HG03378 (cell line): ENCODE results near the gene CDK10.

Source experiments
- ATAC-seq: cut with Tn5 transposase; IDR thresholded peaks from one replicate; pipeline ENCODE4 v1.9.1; 2021; ENCODE audit warnings: mild to moderate bottlenecking, moderate library complexity; ENCODE audit not compliant: unreplicated experiment

CDK10 gene

DNA sequence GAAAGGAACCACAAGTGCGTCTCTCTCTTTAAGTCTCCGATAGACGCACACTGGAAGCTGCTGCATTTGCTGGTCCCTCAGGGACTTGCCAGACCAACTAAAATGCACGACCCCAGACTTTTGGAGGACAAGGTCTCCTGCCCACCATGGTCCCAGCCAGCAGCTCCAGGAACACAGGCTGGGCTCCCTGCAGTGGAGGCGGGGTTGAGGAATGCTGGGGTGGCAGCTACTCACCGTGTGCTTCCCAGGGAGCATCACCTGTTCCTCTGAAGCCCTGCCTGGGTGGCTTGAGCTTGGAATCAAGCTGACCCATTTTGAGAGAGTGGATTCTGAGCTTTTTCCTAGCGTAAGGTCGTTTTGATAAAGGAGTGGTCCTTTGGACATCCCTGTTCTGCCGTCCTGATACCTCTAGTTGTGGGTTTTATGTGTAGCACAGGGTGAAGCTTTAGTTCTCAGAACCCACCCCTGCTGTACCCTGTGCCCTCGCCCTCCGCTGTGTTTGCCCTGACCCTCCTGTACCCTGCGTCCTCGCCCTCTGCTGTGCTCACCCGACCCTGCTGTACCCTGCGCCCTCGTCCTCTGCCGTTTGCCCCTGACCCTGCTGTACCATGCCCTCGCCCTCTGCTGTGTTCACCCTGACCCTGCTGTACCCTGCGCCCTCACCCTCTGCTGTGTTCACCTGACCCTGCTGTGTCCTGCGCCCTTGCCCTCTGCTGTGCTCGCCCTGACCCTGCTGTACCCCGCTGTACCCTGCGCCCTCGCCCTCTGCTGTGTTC, 45.8 kb downstream of the CDK10 start:
- ATAC-seq: no peak

DNA sequence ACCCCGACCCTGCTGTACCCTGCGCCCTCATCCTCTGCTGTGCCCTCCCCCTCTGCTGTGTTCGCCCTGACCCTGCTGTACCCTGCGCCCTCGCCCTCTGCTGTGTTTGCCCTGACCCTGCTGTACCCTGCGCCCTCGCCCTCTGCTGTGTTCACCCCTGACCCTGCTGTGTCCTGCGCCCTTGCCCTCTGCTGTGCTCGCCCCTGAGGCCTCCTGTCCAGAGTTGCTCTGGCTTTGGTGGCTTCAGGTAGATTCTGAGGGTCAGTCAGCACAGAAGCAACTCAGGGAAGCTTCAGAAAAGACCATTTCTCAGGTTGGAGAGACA, 46.4 kb downstream of the CDK10 start:
- no peak for ATAC-seq

DNA sequence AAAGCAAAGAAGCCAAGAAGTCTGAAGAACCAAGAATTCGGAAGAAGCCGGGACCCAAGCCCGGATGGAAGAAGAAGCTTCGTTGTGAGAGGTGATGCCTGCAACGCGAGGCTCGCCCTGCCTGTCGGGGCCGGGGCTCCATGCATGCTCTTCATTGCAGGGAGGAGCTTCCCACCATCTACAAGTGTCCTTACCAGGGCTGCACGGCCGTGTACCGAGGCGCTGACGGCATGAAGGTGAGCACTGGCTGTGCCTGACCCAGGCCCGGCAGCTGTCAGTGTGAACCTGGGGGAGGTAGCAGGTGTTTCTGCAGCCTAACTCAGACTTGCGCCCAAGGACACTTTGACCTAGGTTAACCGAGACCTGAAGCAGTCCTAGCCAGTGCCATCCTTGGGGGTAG, 46.8 kb downstream of the CDK10 start:
- ATAC-seq: no peak

DNA sequence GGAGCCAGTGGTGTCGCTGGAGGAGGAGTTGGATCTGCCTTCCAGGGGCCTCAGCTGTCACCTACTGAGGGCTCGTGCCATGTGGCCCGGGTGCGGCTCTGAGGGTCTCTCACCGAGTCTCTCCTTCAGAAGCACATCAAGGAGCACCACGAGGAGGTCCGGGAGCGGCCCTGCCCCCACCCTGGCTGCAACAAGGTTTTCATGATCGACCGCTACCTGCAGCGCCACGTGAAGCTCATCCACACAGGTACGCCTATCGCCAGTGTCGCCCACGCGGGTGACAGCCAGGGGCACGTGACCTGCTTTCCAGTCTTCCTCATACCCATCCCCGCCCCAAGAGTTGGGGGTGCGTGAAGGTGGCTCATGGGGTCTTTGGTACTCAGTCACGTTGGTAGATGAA, 47.3 kb downstream of the CDK10 start:
- ATAC-seq: no peak

DNA sequence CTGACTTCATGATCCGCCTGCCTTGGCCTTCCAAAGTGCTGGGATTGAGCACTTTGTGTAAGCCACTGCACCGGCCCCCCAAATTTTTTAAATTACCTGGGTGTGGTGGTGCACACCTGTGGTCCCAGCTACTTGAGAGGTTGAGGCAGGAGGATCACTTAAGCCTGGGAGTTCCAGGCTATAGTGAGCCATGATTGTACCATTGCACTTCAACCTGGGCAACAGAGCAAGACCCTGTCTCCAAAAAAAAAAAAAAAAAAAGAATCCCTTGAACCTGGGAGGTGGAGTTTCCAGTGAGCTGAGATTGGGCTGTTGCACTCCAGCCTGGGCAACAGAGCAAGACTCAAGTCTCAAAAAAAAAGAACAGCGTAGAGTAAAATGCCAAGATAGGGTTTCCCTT, 50.1 kb downstream of the CDK10 start:
- ATAC-seq: no peak

DNA sequence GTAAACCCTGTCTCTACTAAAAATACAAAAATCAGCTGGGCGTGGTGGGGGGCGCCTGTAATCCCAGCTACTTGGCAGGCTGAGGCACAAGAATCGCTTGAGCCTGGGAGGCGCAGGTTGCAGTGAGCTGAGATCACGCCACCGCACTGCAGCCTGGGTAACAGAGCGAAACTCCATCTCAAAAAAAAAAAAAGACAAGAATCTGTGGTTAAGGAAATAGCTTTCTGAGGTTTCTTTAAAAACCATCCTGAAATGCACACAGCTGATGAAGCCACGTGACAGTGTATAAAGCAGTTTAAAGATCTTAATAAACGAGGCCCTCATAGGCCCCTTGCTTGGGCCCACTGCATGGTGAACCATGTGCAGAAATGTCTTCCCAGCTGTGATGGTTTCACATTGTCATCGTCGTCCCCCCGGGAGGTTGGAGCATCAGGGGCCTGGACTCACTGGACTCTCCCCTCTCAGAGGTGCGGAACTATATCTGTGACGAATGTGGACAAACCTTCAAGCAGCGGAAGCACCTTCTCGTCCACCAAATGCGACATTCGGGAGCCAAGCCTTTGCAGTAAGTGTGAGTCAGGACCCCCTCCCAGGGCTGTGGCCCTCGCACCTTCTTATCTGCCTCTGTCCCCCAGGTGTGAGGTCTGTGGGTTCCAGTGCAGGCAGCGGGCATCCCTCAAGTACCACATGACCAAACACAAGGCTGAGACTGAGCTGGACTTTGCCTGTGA, 51.0 kb downstream of the CDK10 start:
- no peak for ATAC-seq

DNA sequence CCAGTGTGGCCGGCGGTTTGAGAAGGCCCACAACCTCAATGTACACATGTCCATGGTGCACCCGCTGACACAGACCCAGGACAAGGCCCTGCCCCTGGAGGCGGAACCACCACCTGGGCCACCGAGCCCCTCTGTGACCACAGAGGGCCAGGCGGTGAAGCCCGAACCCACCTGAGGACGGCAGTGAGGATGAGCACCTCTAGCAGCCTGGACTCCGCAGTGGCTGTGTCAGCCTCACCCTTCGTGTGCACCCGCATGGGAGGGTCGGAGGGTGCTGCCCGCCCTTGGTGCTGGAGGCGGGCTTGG, 51.5 kb downstream of the CDK10 start:
- no peak for ATAC-seq

DNA sequence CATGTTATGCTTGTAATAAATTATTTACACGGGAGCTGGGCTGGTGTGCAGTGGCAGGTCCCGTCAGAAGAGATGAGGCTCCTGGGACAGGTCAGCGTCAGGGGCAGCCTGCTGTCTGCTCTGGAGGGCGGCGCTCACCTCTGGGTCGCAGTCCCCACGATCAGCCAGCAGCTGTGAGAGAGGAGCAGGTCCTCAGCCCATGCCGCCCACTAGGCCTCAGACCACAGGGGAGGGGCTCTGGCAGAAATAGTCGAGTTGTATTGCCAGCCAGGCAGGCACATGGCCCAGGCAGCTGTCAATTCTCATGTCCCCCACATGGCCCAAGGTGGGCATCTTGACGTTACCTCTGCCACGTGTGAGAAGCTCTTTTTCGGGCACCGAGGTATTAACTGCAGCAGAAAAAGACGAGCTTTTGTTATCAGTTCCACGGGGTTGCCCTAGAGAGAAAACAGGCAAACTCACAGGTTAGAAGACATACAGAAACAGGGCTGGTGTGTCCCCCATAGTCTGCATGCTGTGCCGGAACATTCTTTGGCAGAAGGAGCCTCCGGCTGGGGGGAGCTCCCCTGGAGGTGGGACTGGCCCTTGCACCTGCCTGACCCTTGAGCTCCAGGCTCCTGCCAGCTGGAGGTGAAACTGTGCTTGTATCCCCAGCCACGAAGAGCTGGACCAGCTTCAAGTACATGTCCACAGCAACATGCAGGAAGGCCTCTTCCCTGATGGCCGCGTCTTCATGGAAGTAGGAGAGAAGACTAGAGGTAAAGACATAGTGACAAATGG, 52.2 kb downstream of the CDK10 start:
- ATAC-seq: no peak

DNA sequence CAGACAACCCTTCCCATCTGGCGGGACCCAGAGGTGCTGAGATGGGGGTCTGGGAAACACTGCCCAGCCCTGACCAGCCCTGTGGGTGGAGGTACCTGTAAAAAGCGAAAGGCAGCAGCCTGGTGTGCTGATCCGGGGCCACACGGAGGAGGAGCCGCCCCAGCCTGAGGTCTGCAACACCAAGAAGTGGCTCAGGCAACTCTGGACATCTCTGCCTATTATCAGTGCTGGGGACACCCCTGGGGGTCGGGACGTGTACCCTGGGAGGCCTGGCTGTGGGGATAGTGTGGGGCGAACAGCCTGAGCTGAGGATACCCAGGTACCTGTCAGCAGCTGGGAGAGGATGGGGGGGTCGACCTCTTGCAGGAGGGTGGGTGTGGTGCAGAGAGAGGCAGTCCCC, 52.9 kb downstream of the CDK10 start:
- no peak for ATAC-seq

DNA sequence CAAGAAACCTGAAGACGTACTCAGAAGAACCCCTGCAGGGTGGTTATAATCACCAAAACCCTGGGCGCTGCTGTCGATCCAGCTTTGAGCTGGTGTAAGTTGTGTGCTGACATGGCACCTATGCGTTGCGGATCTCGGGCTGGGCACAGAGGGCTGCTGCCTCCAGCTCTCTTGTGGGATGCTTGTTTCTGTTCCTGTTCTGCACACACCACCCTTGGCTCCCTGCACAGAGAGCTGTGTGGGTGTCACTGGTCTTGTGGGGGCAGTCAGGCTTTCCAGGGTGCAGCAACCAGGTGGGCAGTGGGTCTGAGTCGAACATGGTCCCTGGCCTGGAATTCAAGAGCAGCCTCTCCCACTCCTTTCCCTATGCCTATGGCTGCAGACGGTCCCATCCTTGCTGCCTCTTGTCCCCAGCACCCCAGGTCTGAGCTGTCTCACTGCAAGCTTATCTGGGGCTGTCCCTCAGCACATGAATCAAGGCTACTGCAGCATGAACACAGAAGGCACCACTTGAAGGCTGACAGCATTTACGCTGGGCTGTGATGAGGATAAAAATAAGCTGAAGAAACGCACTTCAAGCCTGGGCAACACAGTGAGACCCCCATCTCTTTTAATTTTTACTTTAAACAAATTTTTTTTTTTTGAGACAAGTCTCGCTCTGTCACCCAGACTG, 55.0 kb downstream of the CDK10 start:
- ATAC-seq: no peak

DNA sequence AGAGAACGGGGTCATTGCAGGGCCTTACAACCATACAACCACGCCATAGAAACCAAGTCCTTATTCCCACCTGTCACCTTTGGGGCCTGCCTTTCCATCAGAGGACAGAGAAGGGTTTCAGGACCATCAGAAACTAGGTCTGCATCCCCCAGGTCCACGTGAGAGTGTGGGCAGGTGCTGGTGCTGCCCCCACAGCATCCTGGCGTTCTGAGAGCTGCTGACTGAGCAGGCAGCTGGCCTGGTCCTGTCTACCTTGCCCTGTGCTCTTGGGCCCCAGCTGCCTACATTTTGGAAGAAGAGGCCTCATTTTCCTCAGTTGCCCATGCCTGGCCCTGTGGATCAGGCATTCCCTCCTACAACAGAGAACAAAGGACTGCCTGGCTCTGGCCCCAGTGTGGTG, 56.5 kb downstream of the CDK10 start:
- ATAC-seq: no peak

DNA sequence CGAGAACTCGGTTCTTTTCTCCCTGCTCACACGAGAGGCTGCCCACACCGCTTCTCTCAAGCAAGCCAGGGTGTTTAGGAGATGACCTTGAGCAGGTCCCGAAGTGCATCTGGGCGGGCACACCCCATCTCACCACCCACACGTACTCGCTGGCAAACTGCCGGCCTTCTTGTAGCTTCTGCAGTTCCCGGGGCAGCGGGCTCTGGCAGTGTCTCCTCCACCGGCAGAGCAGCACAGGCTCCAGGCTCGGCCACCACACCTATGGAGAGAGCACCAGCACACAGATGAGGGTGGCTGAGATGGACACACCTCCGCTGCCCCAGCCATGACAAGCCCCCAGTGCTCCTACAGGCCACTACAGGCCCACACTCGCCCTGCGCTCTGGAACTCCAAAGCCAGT, 58.3 kb downstream of the CDK10 start:
- ATAC-seq: no peak
